NCI-H146 treated with DMSO at 0.1 percent for 48 hours (cell line): ENCODE data around the gene FCHSD2.
"Not testable (repeated sequence)": the region's sequence is repeated elsewhere in the genome, so short reads cannot be mapped to it uniquely, and the experiment has no call there.

Experiments used
- DNase-seq: peaks from one replicate; lab custom pipeline; 2025; ENCODE audit not compliant: unreplicated experiment; lab: John Stamatoyannopoulos, UW

The FCHSD2 gene

GRCh38 chr11:73017024-73017751 lies 124.9 kb downstream of the FCHSD2 start:
- DNase-seq = no peak

- DNase-seq = no peak
These were observed 129.1 kb downstream of the FCHSD2 start for GRCh38 chr11:73013021-73013420.

- no peak for DNase-seq
These were observed 129.8 kb downstream of the FCHSD2 start for GRCh38 chr11:73012121-73012863.

GRCh38 chr11:73011126-73011817 lies 130.8 kb downstream of the FCHSD2 start:
- DNase-seq = no peak

- no peak for DNase-seq
These were observed 132.1 kb downstream of the FCHSD2 start for GRCh38 chr11:73009972-73010371.

- DNase-seq = no peak
These were observed 138.0 kb downstream of the FCHSD2 start for GRCh38 chr11:73004088-73004487.

GRCh38 chr11:73003088-73003487 lies 139.0 kb downstream of the FCHSD2 start:
- DNase-seq = no peak

GRCh38 chr11:73002214-73002613 lies 139.9 kb downstream of the FCHSD2 start:
- DNase-seq = no peak

- peak; percentile 78 for DNase-seq
These were observed 140.5 kb downstream of the FCHSD2 start for GRCh38 chr11:73001615-73002014.

- no peak for DNase-seq
These were observed 143.4 kb downstream of the FCHSD2 start for GRCh38 chr11:72998676-72999075.

- DNase-seq = no peak
These were observed 145.2 kb downstream of the FCHSD2 start for GRCh38 chr11:72996959-72997358.

GRCh38 chr11:72989727-72990126 lies 152.4 kb downstream of the FCHSD2 start:
- no peak for DNase-seq

GRCh38 chr11:72988821-72989220 lies 153.3 kb downstream of the FCHSD2 start:
- no peak for DNase-seq

- DNase-seq = peak; percentile 12
These were observed 156.5 kb downstream of the FCHSD2 start for GRCh38 chr11:72985645-72986044.

- DNase-seq = no peak
These were observed 157.6 kb downstream of the FCHSD2 start for GRCh38 chr11:72984453-72985077.

- no peak for DNase-seq
These were observed 158.6 kb downstream of the FCHSD2 start for GRCh38 chr11:72983560-72983959.

GRCh38 chr11:72981971-72982685 lies 160.0 kb downstream of the FCHSD2 start:
- DNase-seq = no peak

GRCh38 chr11:72981080-72981479 lies 161.0 kb downstream of the FCHSD2 start:
- no peak for DNase-seq

- DNase-seq = not testable (repeated sequence)
These were observed 164.3 kb downstream of the FCHSD2 start for GRCh38 chr11:72977782-72978181.

GRCh38 chr11:72976522-72976892 lies 165.6 kb downstream of the FCHSD2 start:
- DNase-seq = not testable (repeated sequence)
